CD4-positive, alpha-beta T cell treated with Interleukin-12 subunit alpha and Interleukin-12 subunit beta, for 1 hour (primary cell): ENCODE measurements around the gene GNAZ.
"Not testable (repeated sequence)": the region's sequence is repeated elsewhere in the genome, so short reads cannot be mapped to it uniquely, and the experiment has no call there.

ENCODE experiments used
- DNase-seq: peaks from one replicate; pipeline ENCODE4 v3.0.0-alpha.2; 2020

GNAZ gene

DNA sequence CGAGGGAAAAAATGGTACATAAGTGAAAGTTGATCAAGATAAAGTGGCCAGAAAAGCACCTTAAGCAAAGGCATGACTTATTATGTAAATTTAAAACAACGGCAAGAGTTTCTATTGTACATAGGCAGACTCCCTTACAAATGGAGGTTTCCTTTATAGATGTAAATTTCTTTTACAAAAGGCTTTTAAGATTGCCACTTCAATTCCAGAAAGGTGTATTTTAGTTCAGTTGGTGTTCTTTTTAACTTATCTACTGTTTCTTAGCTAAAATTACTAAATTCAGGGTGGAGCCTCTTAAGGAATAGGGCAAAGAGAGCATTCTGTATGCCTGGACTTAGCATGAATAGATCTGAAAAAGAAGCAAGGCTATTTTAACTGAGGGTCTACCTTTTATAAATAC is 24.9 kb upstream of the GNAZ start:
- no peak for DNase-seq

DNA sequence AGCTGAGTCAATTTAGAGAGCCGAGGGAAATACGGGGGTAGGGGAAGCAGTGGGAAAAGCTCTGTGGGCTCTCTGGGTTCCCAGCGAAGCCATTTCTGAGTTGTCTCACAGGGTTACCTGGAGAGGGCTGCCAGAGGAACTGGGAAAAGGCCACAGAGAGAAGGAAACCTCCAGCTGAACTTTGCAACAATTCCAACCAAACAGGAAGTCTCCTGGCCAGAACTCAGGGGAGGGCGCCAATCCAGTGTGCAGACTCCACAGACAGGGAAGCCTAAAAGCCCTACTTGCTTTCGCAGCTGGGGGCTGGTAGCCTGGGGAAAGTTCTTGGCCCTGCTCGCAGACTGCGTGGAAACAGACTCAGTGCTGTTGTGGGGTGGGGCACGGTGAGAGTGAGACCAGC is 23.1 kb upstream of the GNAZ start:
- DNase-seq, result no peak

DNA sequence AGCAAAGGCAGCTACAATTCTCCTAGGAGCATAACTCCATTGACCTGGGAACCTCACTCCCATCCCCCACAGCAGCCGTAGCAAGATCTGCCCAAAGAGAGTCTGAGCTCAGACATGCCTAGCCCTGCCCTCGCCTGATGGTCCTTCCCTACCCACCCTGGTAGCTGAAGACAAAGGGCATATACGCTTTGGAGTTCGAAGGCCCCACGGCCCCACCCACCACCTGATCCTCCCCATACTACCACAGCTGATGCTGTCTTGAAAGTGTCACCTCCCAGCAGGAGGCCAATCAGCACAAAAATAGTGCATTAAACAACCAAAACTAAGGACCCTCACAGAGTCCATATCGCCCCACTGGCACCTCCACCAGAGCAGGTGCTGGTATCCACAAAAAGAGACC is 22.6 kb upstream of the GNAZ start:
- no peak for DNase-seq

DNA sequence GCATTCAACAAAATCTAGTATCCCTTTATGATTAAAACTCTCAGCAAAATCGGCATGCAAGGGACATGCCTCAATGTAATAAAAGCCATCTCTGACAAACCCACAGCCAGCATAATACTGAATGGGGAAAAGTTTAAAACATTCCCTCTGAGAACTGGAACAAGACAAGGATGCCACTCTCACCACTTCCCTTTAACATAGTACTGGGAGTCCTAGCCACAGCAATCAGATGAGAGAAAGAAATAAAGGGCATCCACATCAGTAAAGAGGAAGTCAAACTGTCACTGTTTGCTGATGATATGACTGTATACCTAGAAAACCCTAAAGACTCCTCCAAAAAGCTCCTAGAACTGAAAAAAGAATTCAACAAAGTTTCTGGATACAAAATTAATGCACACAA is 19.8 kb upstream of the GNAZ start:
- not testable (repeated sequence) for DNase-seq

DNA sequence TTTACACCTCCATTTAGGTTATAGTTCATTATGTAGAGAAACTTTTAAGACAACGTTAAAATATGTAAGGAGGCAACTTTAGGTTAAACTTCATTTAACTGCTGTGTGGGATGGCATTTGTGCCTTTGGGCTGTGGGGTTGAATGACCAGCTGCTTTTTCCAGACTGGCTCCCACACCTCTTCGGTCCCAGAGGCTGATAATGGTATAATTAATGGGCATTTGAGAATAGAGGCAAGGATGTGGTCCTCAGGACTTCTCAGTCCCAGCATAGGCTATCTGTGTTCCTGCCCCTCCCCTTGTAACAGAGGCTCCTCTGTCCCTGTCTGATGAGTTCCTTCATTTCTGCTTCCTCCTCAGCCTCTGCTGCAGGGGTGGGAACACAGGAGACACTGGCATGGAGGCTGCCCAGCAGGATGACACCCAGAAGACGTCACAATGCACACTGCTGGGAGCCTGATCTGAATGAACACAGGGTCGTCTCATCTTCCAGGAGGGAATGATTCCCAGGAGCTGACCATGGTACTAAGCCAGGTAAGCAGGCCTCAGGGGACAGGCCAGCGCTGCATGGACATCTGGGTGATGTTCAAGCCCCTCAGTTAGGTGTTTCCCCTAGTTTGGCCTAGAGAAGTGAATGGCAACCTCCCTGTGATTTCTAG is 17.1 kb upstream of the GNAZ start:
- no peak for DNase-seq

DNA sequence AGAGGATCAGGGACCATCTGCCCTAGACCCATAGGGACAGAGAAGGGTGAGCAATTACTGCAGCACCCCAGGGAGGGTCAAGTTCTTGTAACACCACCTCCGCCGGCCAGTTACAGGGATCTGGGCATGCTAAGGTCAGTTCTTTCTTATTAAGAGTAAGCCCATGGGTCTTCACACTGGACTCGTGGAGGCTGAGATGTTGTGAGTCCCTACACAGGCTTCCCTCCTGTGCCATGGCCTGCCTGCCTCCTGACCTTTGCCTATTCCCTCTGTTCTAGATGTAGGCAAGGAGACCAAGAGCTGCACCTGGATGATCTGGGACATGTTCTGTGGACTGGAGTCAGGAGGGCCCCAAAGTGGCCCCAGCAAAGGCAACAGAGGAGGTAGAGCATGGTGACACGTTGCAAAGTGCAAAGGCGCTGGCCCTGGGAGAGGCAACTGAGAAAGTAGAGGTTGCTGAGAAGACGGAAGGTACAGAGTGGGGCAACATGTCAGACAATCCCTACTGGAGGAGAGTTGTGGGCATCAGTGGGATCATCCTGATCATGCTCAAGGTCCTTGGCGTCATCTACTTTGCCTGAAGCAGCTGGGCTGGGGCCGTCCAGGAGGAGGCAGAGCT is 16.3 kb upstream of the GNAZ start:
- DNase-seq, result no peak

DNA sequence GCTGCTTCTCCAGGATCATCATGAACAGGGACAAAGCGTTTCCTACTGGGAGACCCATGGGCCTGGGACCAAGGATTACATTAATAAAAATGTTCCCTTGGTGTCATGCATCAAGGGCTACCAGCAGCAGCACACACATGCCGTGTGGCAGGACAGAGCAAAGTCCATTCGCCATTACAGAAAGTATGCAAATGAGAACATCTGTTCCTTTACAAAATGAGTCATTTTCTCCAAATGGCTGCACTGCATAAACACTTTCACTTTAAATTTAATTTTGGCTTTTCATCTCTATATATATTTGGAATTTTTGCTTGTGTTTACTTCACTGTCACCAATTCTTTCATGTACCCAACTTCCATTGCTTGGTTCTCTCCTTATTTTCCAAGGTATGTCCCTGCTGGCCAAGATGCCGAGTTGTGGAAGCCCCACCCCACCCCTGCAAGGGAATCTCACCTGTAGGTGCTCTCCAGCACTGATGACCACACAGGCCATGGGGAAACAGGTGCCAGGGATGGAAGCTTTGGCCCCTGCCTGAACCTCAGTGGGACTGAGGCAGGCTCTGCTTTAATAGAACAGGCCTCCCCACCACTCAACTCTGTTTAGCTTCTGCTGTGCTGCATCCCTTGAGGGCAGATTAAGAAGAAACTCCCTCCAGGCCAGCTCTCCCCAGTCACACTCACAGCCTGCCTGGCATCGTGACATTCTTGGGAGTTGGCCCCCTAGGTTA is 15.6 kb upstream of the GNAZ start:
- DNase-seq, result no peak

DNA sequence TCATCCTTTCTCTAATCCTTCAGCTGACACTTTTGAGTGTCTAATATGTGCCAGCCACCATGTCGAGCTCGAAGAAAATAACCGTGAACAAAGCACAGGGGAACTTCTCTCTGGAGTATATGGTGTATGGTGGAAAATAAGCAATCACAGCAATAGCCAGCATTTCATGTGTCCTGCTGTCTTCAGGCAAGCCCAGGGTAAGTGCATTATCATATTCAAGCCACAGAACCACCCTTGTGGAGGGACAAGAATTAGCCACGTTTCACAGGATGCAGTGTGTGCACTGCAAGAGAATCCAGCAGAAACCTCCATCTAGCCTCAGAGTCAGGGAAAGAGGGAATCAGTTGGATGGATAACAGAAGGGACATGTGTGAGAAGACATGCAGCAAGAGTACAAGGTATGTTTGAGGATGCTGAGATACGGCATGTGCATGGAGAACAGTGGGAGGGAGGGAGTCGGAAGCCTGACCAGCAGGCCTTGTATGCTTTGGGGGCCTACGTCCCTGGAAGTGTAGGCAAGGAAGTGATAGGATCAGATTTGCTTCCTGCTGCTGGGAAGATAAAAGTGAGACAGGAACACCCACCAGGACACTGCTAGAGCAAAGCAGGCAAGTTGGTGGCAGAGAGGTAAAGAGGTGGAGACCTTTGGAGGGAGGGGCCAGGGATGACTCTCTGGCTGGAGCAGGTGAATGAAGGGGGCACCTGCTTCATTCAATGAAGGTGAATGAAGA is 14.7 kb upstream of the GNAZ start:
- DNase-seq, result no peak

DNA sequence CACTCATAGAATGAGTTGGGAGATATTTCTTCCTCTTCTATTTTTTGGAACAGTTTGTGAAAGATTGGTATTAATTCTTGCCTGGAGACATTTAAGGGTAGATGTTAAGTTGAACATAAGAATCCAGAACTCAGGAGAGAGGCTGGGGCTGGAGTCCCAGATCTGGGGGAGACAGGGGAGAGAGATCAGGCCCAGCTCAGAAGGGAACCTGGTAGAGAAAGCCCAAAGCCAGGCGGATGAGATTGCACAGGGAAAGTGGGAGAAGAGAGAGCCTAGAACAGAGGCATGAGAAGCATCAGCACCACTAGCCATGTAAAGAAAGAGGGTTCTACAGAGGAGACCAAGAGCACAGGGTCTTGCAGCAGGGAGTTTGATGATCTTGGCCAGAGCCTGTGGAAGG is 13.0 kb upstream of the GNAZ start:
- DNase-seq, result no peak

DNA sequence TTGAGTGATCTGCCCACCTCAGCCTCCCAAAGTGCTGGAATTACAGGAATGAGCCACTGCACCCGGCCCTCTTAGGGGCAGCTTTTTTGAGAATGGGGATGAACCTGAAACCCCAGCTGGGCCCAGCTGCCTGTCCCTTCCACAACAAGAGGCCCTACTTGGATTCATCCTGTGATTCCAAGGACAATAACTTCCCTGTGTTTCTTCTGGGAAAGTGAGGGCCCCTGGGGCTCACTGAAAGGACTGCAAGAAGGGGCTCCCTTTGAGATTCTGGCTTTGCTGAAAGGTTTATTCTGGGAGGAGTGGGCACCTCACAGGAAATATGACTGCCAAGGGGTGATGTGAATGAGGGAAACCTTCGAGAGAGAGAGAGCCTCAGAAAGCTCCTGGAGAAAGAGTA is 12.3 kb upstream of the GNAZ start:
- no peak for DNase-seq

DNA sequence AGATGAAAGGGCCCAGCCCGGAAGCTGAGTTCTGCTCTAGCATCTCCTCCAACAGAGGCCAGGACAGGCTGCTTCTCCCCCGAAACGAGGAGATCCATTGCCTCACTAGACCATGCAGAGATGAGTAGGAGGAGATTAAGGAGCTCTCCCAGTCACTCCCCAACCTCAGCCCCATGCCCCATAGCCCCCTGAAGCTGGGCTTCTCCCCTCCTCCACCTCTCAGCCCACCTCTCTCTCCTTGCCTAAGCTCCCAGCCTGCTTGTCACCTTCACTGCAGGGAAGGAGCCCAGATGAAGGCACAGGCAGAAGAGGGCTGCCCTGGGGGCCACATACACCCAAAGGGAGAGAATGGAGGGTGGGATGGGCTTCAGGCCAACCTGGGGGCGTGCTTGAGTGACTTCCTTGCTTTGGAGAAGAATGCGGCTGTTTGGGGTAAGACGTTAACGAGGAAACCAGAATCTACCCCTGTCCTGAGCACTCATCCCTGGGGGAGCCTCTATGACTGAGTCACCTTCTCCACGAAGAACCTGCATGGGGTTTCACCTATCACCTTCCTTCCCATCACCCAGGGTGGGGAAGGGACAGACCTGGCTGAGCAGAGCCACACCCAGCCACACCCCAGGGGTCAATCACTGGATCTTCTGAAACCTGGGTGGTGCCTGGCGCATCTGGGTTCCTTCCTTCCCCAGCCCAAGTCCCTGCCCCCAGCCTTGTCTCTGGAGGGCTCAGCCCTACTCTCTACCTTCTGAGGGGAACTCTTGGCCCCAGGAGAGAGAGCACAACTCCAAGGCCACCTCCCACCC is 11.6 kb upstream of the GNAZ start:
- no peak for DNase-seq

DNA sequence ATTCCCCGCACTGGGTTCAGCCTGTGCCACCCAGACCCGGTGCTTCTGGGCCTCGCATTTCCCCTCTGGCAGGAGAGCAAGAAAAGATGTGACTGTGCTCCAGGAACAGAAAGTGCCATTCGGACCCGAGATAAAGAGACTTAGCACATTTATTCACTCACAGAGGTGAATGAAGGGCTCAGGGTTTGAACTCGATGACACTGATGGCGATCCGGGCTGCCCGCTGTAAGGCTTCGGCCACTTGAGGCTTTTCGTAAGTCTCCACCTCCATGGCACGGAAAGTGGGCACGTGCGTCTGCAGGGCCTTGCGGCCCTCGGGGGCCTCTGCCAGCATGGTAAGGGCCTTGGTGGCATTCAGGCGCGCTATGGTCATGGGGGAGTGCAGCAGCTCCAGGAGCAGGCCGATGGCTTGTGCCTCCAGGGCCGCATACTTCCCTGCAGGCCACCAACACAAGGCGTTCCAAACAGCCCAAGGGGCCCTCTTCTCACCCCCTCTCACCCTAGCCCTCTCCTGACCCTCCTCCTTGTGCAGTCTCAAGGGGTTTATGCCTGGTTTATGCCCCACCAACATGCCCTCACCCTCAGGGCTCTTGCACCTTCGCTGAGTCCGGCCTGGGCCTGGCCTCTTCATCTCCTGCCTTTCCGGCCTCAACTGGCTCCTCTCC is 10.9 kb upstream of the GNAZ start:
- no peak for DNase-seq

DNA sequence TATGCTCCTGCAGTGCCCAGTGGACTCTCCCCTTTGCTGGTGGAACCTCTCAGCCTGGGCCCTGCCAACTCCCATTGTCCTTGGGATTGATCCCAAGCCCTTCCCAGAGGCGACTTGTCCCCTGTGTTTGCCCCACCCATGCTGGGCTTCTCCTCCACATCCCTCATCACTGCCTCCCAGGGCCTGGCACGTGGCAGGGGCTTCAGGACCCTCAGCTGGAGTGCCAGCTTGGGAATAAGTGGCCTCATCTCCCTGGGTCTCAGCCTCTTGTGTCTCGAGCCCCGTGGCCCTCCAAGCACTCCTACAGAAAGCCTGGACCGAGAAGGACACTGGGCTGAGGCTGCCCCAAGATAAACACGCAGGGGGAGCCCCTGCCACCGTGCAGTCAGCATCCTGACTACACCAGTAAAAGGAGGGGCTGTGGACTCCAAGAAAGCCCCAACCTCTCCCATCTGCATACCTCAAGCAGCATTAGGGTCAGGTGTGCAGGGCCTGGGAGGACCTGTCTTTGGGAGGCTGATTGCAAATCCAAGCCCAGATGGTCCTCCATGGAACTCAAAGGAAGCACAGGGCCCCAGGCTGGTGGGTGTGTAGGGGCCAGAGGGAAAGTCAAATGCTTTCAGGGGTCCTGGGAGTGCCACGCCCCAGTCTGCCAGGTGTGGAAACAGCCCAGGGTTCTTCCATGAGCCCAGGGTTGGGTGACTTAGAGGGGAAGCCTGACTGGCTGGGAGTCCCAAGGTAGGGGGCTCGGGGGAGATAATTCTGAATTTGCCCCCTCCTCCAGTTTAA is 9.5 kb upstream of the GNAZ start:
- no peak for DNase-seq

DNA sequence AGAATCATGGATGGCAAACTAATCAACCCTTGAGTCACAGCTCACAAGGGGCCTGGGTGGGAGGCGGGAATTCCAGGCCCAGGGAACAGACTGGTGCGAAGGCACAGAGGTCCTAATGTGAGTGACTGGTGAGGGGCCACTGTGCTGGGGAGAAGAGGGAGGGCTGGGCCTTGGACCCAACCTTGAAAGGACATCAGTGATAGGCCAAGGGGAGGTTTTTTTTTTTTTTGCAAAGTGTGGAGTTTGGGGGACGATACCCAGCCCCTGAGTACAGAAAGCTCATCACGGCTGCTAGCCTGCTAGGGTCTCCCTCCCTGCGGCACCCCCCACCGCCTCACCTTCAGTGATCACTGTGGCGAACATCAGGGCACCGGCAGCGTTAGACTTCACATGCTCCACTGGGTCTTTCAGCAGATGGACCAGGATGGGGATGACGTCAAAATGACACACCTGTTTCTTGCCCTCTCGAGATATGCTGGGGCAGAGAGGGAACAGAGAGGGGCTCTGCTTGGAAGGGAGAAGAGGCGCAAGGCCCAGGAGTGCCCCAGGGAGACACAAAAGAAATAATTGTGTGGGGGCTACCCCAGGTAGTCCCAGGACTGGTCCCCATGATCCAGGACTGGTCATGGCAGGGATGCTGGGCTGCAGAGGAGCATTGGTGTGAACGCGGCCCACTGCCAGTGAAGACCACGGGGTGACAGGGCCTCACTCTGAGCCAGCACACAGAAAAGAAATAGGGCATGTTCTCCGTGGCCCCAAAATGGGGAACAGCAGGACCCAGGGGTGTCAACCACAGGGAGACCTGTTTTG is 8.6 kb upstream of the GNAZ start:
- DNase-seq, result no peak

DNA sequence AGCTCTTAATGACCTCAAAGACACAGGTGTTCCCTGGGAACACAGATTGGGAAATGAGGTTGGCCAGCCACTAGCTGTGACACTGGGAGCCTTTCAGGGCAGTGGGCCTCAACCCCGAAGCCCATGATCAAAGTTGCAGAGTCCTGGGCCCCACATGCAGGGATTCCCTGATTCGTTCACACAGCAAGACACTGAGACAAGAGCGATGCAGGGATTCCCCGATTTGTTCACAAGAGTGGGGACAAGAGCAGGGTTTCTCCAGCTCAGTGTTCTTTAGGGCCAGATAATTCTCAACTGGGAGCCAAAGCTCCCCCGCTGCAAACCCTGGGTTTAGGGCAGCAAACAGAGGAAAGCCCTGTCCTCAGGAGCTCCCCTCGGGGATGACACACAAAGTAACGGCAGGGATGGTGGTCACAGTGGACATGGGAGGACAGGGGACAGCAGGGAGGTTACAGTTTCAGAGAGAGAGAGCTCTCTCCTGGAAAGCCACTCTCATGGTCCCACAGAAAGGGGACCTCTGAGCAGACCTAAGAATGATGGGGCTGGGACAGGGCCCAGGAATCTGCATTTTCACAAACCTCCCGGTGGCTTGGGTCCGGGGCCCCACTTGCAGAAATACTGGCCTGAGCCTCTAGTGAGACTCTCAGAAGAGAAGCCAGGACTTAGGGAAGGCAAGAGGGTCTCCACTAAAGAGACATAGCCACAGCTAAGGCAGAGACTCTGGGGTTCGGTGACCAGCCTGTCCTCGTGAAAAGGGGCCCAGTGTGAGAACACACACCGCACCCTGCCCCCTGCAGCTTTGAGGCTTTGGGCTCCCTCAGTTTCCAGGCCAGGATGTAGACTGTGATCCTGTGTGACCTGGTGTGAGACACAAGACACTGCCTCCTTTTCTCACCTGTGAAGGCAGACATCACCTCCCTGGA is 7.4 kb upstream of the GNAZ start:
- DNase-seq, result no peak

DNA sequence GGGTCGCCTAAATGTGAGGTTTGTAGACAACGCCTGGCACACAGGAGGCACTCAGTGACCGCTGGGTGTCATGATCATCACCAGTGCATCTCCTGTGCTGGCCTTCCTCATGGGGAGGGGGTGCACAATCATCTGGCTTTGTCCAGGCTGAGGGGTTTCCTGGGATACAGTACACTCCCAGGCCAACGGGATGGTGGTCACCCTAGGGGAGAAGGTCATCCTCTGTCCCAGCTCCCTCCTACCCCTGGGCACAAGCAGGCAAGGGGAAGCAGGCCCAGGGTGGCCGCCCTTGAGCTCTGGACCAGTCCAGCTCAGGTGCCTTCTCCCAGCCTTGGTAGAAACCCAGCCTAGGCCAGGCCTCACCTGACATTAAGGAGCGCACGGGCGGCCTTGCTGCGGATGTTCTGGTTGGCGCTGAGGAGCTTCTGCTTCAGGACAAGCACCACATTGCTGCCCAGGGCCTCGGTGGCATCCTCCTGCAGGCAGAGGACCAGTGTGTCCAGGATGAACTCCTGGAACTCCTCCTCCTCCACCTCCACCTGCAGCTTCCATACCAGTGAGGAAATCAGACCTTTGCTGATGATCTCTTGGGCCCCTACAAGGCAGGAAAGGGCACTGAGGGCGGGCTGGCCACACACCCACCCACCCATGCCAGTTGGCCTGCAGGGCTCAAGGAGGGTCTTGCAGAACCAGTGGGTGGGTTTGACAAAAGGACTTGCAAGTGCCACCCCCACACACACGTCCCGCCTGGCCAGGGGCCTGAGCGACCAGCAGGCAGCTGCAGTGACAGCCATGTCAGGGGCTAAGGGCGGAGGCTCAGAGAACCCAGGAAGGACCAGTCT is 6.6 kb upstream of the GNAZ start:
- no peak for DNase-seq

DNA sequence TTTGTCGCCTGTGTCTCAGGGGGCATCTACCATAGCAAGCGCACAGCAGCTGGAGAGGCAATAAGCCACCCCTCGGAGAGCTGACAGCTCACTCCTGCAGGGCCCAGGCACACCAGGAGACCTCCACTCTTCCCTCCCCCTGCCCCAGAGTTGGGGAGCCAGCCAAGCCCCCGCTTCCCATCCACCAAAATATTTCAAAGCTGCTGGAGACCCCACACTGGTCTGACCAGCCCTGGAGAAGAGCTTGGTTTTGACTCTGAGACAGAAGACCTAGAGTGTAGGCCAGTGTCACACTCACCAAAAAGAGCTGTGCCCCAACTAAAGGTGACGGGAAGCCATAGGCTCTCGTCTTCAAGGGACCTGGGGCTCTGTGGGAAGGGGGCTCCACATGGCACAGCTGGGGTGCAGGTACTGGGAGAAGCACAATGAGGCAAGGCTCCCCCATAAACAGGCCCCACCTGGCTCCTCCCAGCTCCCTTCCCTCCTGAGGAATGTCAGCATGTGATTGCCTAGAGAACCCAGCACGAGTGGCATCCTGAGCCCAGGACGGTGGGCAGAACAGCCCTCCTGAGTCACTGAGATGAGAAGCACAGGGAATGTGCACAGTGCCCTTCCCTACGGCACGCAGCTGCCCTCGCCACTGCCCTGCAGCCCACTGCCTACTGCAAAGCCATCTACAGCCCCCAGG is 5.8 kb upstream of the GNAZ start:
- DNase-seq, result no peak

DNA sequence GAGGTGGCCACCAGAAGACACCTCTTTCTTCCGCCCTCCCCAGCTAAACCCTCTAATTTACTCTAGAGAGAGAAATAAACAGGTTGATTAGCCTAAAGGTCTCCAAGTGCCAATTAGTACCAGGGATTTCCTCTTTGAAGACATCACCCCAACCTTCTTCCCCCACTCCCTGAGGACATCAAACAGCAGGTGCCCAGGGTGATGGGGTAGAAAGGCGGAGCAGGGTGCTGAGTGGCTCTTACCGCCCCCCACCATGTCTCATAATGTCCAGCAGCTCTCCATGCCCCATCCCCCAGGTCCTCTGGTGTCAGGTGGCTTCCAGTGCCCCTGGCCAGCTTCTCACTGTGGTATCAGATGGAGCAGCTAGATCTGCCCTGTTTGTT is 5.3 kb upstream of the GNAZ start:
- no peak for DNase-seq
